Thyroid gland (tissue), 4 donors: Measurements from ENCODE around the gene USP26.
"Not testable (repeated sequence)": the region's sequence is repeated elsewhere in the genome, so short reads cannot be mapped to it uniquely, and the experiment has no call there.

Experiments used
- POLR2A ChIP-seq, 2 donors: fragments of 450-650 bp; IDR thresholded peaks; one replicate each; pipeline ENCODE4 v1.6.1; 2017; ENCODE audit warnings: antibody characterized with exemption in 2 of 2, mild to moderate bottlenecking in 2 of 2, moderate library complexity in 1 of 2
- TF ChIP-seq, protein P1 (sequence below), 6 experiments: fragments of 200-600 bp in 3 of 6; fragments of 450-650 bp in 3 of 6; sonication (generic) in 3 of 6; IDR thresholded peaks; one replicate each; pipeline ENCODE4 v1.5.1; 2016 to 2019; ENCODE audit warnings: antibody characterized with exemption in 6 of 6, mild to moderate bottlenecking in 2 of 6, inconsistent platforms in 1 of 6, moderate library complexity in 1 of 6

DNA sequence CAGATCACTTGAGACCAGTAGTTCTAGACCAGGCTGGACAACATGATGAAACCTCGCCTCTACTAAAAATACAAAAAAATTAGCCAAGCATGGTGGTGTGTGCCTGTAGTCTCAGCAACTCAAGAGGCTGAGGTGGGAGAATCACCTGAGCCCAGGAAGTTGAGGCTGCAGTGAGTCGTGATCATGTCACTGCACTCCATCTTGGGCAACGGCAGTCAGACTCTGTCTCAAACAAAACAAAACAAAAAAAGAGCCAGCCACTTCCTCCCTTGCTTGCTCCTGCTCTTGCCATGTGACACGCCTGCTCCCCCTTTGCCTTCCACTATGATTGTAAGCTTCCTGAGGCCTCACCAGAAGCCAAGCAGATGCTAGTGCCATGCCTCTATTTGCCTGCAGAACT is 19.1 kb downstream of the USP26 start:
- TF ChIP-seq, protein P1, sequence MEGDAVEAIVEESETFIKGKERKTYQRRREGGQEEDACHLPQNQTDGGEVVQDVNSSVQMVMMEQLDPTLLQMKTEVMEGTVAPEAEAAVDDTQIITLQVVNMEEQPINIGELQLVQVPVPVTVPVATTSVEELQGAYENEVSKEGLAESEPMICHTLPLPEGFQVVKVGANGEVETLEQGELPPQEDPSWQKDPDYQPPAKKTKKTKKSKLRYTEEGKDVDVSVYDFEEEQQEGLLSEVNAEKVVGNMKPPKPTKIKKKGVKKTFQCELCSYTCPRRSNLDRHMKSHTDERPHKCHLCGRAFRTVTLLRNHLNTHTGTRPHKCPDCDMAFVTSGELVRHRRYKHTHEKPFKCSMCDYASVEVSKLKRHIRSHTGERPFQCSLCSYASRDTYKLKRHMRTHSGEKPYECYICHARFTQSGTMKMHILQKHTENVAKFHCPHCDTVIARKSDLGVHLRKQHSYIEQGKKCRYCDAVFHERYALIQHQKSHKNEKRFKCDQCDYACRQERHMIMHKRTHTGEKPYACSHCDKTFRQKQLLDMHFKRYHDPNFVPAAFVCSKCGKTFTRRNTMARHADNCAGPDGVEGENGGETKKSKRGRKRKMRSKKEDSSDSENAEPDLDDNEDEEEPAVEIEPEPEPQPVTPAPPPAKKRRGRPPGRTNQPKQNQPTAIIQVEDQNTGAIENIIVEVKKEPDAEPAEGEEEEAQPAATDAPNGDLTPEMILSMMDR (IDR thresholded peaks at IDR 0.05): not testable (repeated sequence)
- TF ChIP-seq POLR2A (IDR thresholded peaks at IDR 0.05): not testable (repeated sequence)
